ENCODE data around the gene MAML2.

The MAML2 gene

DNA sequence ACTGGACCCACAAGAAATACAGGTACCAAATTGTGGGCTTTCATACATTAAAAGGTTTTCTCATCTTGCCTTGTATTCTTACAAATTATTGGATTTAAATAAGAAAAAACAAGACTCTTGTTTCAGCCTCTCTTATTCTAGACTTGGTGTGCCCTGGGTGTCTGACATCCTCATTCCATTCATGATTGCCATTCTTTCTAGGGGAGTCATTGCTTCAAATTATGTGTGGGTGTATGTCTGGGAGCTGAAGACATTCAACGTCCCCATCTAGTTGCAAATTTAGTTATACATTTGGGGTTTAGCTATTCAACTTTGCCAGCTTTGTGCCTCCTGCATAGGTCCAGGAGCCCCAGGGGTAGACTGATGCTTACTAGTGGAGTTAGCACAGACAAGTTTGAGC lies 18.1 kb downstream of the MAML2 start:
- no peak for FAIRE-seq
- TF ChIP-seq, protein P1, sequence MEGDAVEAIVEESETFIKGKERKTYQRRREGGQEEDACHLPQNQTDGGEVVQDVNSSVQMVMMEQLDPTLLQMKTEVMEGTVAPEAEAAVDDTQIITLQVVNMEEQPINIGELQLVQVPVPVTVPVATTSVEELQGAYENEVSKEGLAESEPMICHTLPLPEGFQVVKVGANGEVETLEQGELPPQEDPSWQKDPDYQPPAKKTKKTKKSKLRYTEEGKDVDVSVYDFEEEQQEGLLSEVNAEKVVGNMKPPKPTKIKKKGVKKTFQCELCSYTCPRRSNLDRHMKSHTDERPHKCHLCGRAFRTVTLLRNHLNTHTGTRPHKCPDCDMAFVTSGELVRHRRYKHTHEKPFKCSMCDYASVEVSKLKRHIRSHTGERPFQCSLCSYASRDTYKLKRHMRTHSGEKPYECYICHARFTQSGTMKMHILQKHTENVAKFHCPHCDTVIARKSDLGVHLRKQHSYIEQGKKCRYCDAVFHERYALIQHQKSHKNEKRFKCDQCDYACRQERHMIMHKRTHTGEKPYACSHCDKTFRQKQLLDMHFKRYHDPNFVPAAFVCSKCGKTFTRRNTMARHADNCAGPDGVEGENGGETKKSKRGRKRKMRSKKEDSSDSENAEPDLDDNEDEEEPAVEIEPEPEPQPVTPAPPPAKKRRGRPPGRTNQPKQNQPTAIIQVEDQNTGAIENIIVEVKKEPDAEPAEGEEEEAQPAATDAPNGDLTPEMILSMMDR (IDR thresholded peaks at IDR 0.05; ENCODE audit: insufficient read depth, missing control alignments) = no peak

GRCh38 chr11:96323642-96323985 lies 19.4 kb downstream of the MAML2 start:
- TF ChIP-seq, protein P1 (IDR thresholded peaks at IDR 0.05; ENCODE audit: insufficient read depth, missing control alignments) = no peak
- no peak for DNase-seq (ENCODE audit: insufficient read length, low spot score)
- FAIRE-seq = no peak

More for the DNA sequence above, 18.1 kb downstream of the MAML2 start:
- DNase-seq (ENCODE audit: insufficient read length, low spot score) = no peak

- TF ChIP-seq, protein P1 (IDR thresholded peaks at IDR 0.05; ENCODE audit: insufficient read depth, missing control alignments) = no peak
- FAIRE-seq (no peak), DNase-seq (ENCODE audit: insufficient read length, low spot score) (no peak)
Measured at GRCh38 chr11:96322775-96323641, 20.0 kb downstream of the MAML2 start.

GRCh38 chr11:96321091-96321490 lies 21.9 kb downstream of the MAML2 start:
- no peak for FAIRE-seq
- TF ChIP-seq, protein P1 (IDR thresholded peaks at IDR 0.05; ENCODE audit: insufficient read depth, missing control alignments) = no peak
- DNase-seq (ENCODE audit: insufficient read length, low spot score) = no peak

DNA sequence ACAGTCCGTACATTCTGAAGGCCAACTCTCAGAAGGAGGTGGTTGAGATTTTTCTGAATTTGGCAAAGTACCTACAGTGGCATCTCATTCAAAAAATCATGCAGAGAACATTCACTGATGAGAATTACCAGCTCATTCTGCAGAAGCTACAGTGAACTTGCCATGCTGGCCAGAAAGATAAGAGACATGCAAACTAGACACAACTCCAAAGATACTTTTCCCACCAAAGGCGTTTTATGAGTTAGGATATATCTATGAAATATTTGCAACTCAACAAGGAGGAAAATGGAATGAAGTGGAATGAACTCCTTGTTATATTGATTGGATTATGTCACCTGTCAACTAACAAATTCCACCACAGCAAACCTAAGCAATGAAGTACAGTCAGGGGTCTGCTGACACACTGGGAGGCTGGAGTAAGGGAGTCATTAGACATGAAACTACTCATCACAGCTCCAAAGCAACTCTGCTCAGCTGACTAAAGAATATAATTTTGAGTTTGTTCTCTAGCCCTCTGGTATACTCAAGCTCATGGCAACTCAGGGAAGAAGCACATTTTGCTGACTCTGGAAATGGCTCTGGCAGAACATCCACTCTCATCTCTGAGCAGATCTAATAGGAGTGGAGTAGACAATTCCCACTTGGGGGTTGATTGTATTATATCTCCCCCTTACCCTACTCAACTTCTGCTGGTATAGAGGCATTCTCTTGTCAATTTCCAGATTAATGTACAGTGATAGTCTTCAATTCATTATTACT lies 22.9 kb downstream of the MAML2 start:
- FAIRE-seq = no peak
- DNase-seq (ENCODE audit: insufficient read length, low spot score) = no peak
- TF ChIP-seq, protein P1 (IDR thresholded peaks at IDR 0.05; ENCODE audit: insufficient read depth, missing control alignments) = no peak

DNA sequence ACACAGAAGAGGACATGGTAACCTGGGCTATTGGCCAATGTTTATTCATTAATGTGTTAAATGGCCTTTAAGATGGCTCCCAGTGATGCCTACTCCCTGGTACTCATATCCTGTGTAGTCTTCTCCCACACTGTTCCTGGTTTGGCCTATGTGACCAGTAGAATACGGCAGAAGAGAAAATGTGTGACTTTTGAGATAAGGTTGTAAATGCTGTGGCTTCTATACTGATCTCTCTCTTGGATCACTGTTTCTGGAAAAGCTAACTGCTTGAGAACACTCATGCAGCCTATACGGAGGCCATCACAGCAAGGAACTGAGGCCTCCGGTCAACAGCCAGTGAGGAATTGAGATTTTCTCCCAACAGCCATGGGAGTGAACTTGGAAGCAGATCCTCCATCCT lies 24.1 kb downstream of the MAML2 start:
- FAIRE-seq (no peak), DNase-seq (ENCODE audit: insufficient read length, low spot score) (no peak)
- TF ChIP-seq, protein P1 (IDR thresholded peaks at IDR 0.05; ENCODE audit: insufficient read depth, missing control alignments) = no peak

GRCh38 chr11:96318399-96318798 lies 24.6 kb downstream of the MAML2 start:
- FAIRE-seq (no peak), DNase-seq (ENCODE audit: insufficient read length, low spot score) (no peak)
- TF ChIP-seq, protein P1 (IDR thresholded peaks at IDR 0.05; ENCODE audit: insufficient read depth, missing control alignments) = no peak
